ENCODE results near the gene EME1. TPM values are rescaled to one million over a fixed set of nuclear protein-coding genes. Genes with fewer than 3 reads are reported as not detected.
"Not testable (repeated sequence)": the region's sequence is repeated elsewhere in the genome, so short reads cannot be mapped to it uniquely, and the experiment has no call there.

EME1 gene
- total and polyA plus RNA-seq, 2 donors (not counting 3 experiments of a cell fraction or from before 2014, with no cell fraction given): 5.6 to 9.1 TPM

- FAIRE-seq (no peak), DNase-seq (ENCODE audit: low read depth, low spot score) (no peak)
- Histone ChIP-seq H3K27ac (ENCODE audit: insufficient read depth, low read depth, low read length) (no peak overlapping the region), H3K36me3 (ENCODE audit: control insufficient read depth in 2 of 2, extremely low read depth in 1 of 2, insufficient read depth in 2 of 2, low read length in 2 of 2) (no peaks in the 10 kb centered on the region), H3K27me3 (ENCODE audit: control insufficient read depth in 2 of 2, insufficient read depth in 2 of 2, low read length in 2 of 2) (peaks cover 11 to 13% of the 10 kb centered on the region in 2 experiments), H3K9me3 (replicated peaks; ENCODE audit: control insufficient read depth, insufficient read depth, low read length) (no peaks in the 10 kb centered on the region), H3K9ac (replicated peaks; ENCODE audit: extremely low read depth, insufficient read depth, low read length) (no peak overlapping the region), H3K9me1 (replicated peaks; ENCODE audit: control insufficient read depth, extremely low read depth, insufficient read depth, low read length) (no peaks in the 10 kb centered on the region), H3K4me1 (ENCODE audit: control insufficient read depth, extremely low read depth, insufficient read depth, low read length) (no peaks in the 10 kb centered on the region), H4K20me1 (replicated peaks; ENCODE audit: control insufficient read depth, extremely low read depth, insufficient read depth, low read length) (no peaks in the 10 kb centered on the region), H3K4me3 (replicated peaks in 1 of 3; ENCODE audit: insufficient read depth in 1 of 3, low read depth in 1 of 3, low read length in 3 of 3) (no peak overlapping the region), H3K4me2 (ENCODE audit: insufficient read depth, low read length) (no peak overlapping the region), H3K79me2 (ENCODE audit: control insufficient read depth, insufficient read depth, low read length) (no peaks in the 10 kb centered on the region), H2AFZ (ENCODE audit: low read depth, low read length) (no peak overlapping the region)
- POLR2A ChIA-PET: no interaction called here
- BruUV-seq (replicated peaks): no TSS peak
- TF ChIP-seq EZH2 (IDR thresholded peaks at IDR 0.05; ENCODE audit: borderline replicate concordance, low read depth, low read length, severe bottlenecking): no peak
- no peak for TF ChIP-seq POLR2AphosphoS5 (IDR thresholded peaks at IDR 0.05; ENCODE audit: insufficient read depth, low read depth, low read length)
- no peak for TF ChIP-seq JUN (IDR thresholded peaks at IDR 0.05; ENCODE audit: borderline replicate concordance, insufficient read depth, insufficient read length, low read depth)
- TF ChIP-seq GATA2 (IDR thresholded peaks at IDR 0.05; ENCODE audit: insufficient read depth, insufficient read length, low read depth, low read length): no peak
- no peak for TF ChIP-seq FOS (IDR thresholded peaks at IDR 0.05; ENCODE audit: borderline replicate concordance, insufficient read depth, low read length)
- TF ChIP-seq MYC (IDR thresholded peaks at IDR 0.05; ENCODE audit: low read depth, low read length): no peak
- no peak for TF ChIP-seq MAX (IDR thresholded peaks at IDR 0.05; ENCODE audit: insufficient read depth, insufficient read length)
- TF ChIP-seq CTCF (IDR thresholded peaks at IDR 0.05; ENCODE audit: extremely low read depth in 1 of 2, insufficient read depth in 1 of 2, low read depth in 1 of 2, low read length in 2 of 2): no peak
- no peak for TF ChIP-seq POLR2A (IDR thresholded peaks at IDR 0.05; ENCODE audit: low read depth, low read length)
- dilution Hi-C loops (cut with MboI; ENCODE audit: extremely low pct_ligation_motif_present, low sequenced_read_pairs): no loop called here
- CTCF ChIA-PET: interaction anchor here (0.8 kb wide), 1 partner anchor 10 kb away, joined by 3 read pairs; no protein-coding TSS in a partner anchor
- intact Hi-C loops (cut with micrococcal nuclease): no loop called here
Measured at GRCh38 chr17:50332196-50332595, 40.8 kb upstream of the EME1 start.

- H3K79me2 ChIP-seq (ENCODE audit: control insufficient read depth, insufficient read depth, low read length); H3K36me3 ChIP-seq (ENCODE audit: control insufficient read depth in 2 of 2, extremely low read depth in 1 of 2, insufficient read depth in 2 of 2, low read length in 2 of 2); H3K4me1 ChIP-seq (ENCODE audit: control insufficient read depth, extremely low read depth, insufficient read depth, low read length); H3K4me3 ChIP-seq (replicated peaks in 1 of 3; ENCODE audit: insufficient read depth in 1 of 3, low read depth in 1 of 3, low read length in 3 of 3); POLR2A ChIA-PET; H3K9me1 ChIP-seq (replicated peaks; ENCODE audit: control insufficient read depth, extremely low read depth, insufficient read depth, low read length); FAIRE-seq; DNase-seq (ENCODE audit: low read depth, low spot score); H3K9me3 ChIP-seq (replicated peaks; ENCODE audit: control insufficient read depth, insufficient read depth, low read length); H3K9ac ChIP-seq (replicated peaks; ENCODE audit: extremely low read depth, insufficient read depth, low read length); dilution Hi-C loops (cut with MboI; ENCODE audit: extremely low pct_ligation_motif_present, low sequenced_read_pairs); H2AFZ ChIP-seq (ENCODE audit: low read depth, low read length); intact Hi-C loops (cut with micrococcal nuclease); H3K27ac ChIP-seq (ENCODE audit: insufficient read depth, low read depth, low read length); BruUV-seq (replicated peaks); H3K4me2 ChIP-seq (ENCODE audit: insufficient read depth, low read length); H4K20me1 ChIP-seq (replicated peaks; ENCODE audit: control insufficient read depth, extremely low read depth, insufficient read depth, low read length): not testable (repeated sequence)
- peaks cover 11 to 19% of the 10 kb centered on the region in 2 experiments for H3K27me3 ChIP-seq (ENCODE audit: control insufficient read depth in 2 of 2, insufficient read depth in 2 of 2, low read length in 2 of 2)
- CTCF ChIA-PET: interaction anchor here (1.0 to 1.2 kb wide), 3 partner anchors 9 to 133 kb away, joined by 3 to 4 read pairs (median 3); no protein-coding TSS in a partner anchor
Measured at GRCh38 chr17:50333291-50334057, 39.6 kb upstream of the EME1 start.
